Keratinocyte (primary cell): Measurements from ENCODE around the gene ZNF446. TPM values are rescaled to one million over a fixed set of nuclear protein-coding genes. Genes with fewer than 3 reads are reported as not detected.
A peak's percentile ranks its signal among the peaks of the same experiment; 100 is the strongest.

Source experiments
- DNase-seq: peaks from one replicate; pipeline ENCODE4 v3.0.0-alpha.2; 2011; ENCODE audit warnings: low read depth, missing footprints, low spot score
- FAIRE-seq: peaks from 2 replicates; lab custom pipeline; 2011; peaks lifted over from hg19 to GRCh38; lab: Jason Lieb, UNC
- H2AFZ ChIP-seq: 2 replicates; pipeline ENCODE4 v1.6.0; 2012; ENCODE audit warnings: low read length, control low read depth, inconsistent platforms; ENCODE audit not compliant: control insufficient read depth
- H3K27ac ChIP-seq: 2 replicates; pipeline ENCODE4 v1.5.1; 2011; ENCODE audit warnings: low read length; ENCODE audit not compliant: control insufficient read depth, insufficient read depth
- H3K27me3 ChIP-seq: 3 replicates; pipeline ENCODE4 v1.6.0; 2011; ENCODE audit warnings: low read length; ENCODE audit not compliant: control insufficient read depth, insufficient read depth; ENCODE audit errors: extremely low read depth
- H3K36me3 ChIP-seq, 2 experiments: 2 replicates in 1 of 2; 3 replicates in 1 of 2; pipeline ENCODE4 v1.5.1; 2011; ENCODE audit warnings: low read length in 2 of 2, mild to moderate bottlenecking in 1 of 2; ENCODE audit not compliant: control insufficient read depth in 2 of 2, insufficient read depth in 2 of 2; ENCODE audit errors: extremely low read depth in 1 of 2
- H3K4me1 ChIP-seq: 3 replicates; pipeline ENCODE4 v1.5.1; 2011; ENCODE audit warnings: low read length; ENCODE audit not compliant: control insufficient read depth, insufficient read depth; ENCODE audit errors: extremely low read depth
- H3K4me2 ChIP-seq: 3 replicates; pipeline ENCODE4 v1.6.0; 2011; ENCODE audit warnings: low read depth, low read length; ENCODE audit not compliant: control insufficient read depth, insufficient read depth; ENCODE audit errors: extremely low read depth
- H3K4me3 ChIP-seq, 3 experiments: fragments of 200-600 bp in 1 of 3; sonication (generic) in 1 of 3; 2 replicates in 2 of 3; 3 replicates in 1 of 3; pipeline ENCODE4 v1.5.1; 2011 to 2016; ENCODE audit warnings: low read length in 3 of 3, mild to moderate bottlenecking in 3 of 3, control low read depth in 2 of 3, inconsistent platforms in 1 of 3, low read depth in 1 of 3, mixed read lengths in 1 of 3, mixed run types in 1 of 3, moderate library complexity in 1 of 3; ENCODE audit not compliant: control insufficient read depth in 2 of 3, insufficient read depth in 2 of 3; ENCODE audit errors: extremely low read depth in 1 of 3
- H3K79me2 ChIP-seq: 2 replicates; pipeline ENCODE4 v1.6.0; 2012; ENCODE audit warnings: low read length; ENCODE audit not compliant: control insufficient read depth, insufficient read depth
- H3K9ac ChIP-seq: 3 replicates; pipeline ENCODE4 v1.6.0; 2011; ENCODE audit warnings: low read length; ENCODE audit not compliant: control insufficient read depth, insufficient read depth; ENCODE audit errors: extremely low read depth
- H3K9me1 ChIP-seq: 3 replicates; pipeline ENCODE4 v1.6.0; 2011; ENCODE audit warnings: low read length; ENCODE audit not compliant: control insufficient read depth, insufficient read depth; ENCODE audit errors: extremely low read depth
- H3K9me3 ChIP-seq: 2 replicates; pipeline ENCODE4 v1.5.1; 2012; ENCODE audit warnings: low read depth, low read length; ENCODE audit not compliant: control insufficient read depth
- H4K20me1 ChIP-seq: 3 replicates; pipeline ENCODE4 v1.6.0; 2011; ENCODE audit warnings: low read length; ENCODE audit not compliant: control insufficient read depth, insufficient read depth; ENCODE audit errors: extremely low read depth
- CTCF ChIP-seq, 3 experiments: IDR thresholded peaks in 1 of 3; conservative IDR thresholded peaks in 1 of 3; optimal IDR thresholded peaks in 1 of 3; 2 replicates in 2 of 3; 3 replicates in 1 of 3; pipeline versions ENCODE3 to v1.5.1; 2011; ENCODE audit warnings: low read length in 3 of 3, mild to moderate bottlenecking in 3 of 3, moderate library complexity in 2 of 3, control low read depth in 1 of 3, inconsistent platforms in 1 of 3; ENCODE audit not compliant: insufficient read depth in 2 of 3; ENCODE audit errors: extremely low read depth in 1 of 3
- EZH2 ChIP-seq: IDR thresholded peaks from one replicate; pipeline ENCODE4 v1.6.1; 2012; ENCODE audit warnings: inconsistent platforms, mild to moderate bottlenecking, low read length, moderate library complexity
- dilution Hi-C: fragments of 300-500 bp; cut with MboI; formaldehyde crosslinking; loops from one replicate; pipeline ENCODE4 v1.7.0; 2020; ENCODE audit warnings: low sequenced_read_pairs; ENCODE audit not compliant: extremely low pct_ligation_motif_present
- polyA plus RNA-seq, 5 experiments: library from polyadenylated mRNA; depleted of rRNA in 3 of 5; stranded (reverse) in 3 of 5; stranded (forward) in 1 of 5; unstranded in 1 of 5; fragments of >200 nt; gene quantifications; 1 replicate in 1 of 5; 2 replicates in 3 of 5; 3 replicates in 1 of 5; pipeline versions ENCODE4 v1.2.1 to v1.2.3, GENCODE V29; 2011 to 2012; ENCODE audit warnings: missing spikeins in 2 of 5, low read depth in 1 of 5, low replicate concordance in 1 of 5

ZNF446 gene
- polyA plus RNA-seq, 1 donor (not counting 4 experiments of a cell fraction or from before 2014, with no cell fraction given): 2.1 TPM

DNA sequence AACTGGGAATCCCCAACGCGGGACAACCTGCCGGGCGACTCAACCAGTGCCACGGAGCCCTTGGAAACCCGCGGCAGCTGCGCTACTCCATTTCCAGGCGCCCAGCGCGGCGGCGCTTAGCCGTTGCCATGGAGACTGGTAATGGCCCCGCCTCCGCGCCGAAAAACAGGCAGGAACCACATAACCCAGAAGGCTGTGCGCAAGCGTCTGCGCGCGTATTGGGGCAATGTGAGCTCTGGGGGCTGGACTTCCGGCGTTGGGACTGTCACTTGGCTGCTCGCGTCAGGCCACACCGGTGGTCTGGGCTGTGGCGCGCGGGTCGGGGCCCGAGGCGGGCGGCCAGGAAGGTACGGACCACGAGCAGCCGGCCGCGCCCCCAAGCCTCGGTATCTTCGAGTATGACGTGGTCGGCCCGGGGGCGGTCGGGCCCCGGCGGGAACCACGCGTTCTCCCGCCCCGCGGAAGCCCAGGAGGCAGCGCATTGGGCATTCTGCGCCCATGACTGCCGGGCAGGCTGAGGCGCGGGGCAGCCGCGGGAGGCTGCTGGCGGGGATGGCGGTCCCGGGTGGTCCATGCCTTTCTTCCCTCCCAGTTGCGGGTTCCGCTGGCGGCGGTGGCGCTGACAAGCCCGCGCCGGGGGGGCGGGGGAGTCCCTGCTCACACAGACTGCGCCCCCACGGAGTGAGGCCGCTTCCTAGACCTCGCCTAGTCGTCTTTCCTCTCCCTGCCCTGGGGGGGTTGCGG is 24.6 kb upstream of the ZNF446 start, which contains the start of gene ZNF324B:
Gene ZNF324B, plus strand, starts transcription at position 265 of the 744 bp plus-strand sequence. CDS start 2,080 bp downstream, outside the sequence.
- no peaks in the 10 kb centered on the region for H3K79me2 ChIP-seq
- H3K36me3 ChIP-seq: peaks cover 9% of the 10 kb centered on the region in 2 experiments
- peak within 1 kb of the TSS; percentile 43 for H3K27ac ChIP-seq
- TF ChIP-seq CTCF (optimal IDR thresholded peaks at IDR 0.05 in 1 of 3, IDR thresholded peaks at IDR 0.05 in 1 of 3, conservative IDR thresholded peaks at IDR 0.05 in 1 of 3; ENCODE audit: extremely low read depth in 1 of 3, insufficient read depth in 2 of 3, low read length in 3 of 3) (no peak), EZH2 (no peak)
- peak within 1 kb of the TSS; percentile 75 for H3K9ac ChIP-seq
- FAIRE-seq (peak; percentile 61), DNase-seq (peak; percentile 61)
- peak within 1 kb of the TSS; percentile 81 to 91 (median 82) for H3K4me3 ChIP-seq
- H3K4me2 ChIP-seq: peak within 1 kb of the TSS; percentile 97
- peak within 1 kb of the TSS; percentile 96 for H2AFZ ChIP-seq
- H3K27me3 ChIP-seq: no peaks in the 10 kb centered on the region
- H4K20me1 ChIP-seq: no peaks in the 10 kb centered on the region
- H3K9me3 ChIP-seq: peaks cover 2% of the 10 kb centered on the region
- H3K4me1 ChIP-seq: peaks cover 11% of the 10 kb centered on the region
- H3K9me1 ChIP-seq: no peaks in the 10 kb centered on the region
- dilution Hi-C loops: no loop called here

DNA sequence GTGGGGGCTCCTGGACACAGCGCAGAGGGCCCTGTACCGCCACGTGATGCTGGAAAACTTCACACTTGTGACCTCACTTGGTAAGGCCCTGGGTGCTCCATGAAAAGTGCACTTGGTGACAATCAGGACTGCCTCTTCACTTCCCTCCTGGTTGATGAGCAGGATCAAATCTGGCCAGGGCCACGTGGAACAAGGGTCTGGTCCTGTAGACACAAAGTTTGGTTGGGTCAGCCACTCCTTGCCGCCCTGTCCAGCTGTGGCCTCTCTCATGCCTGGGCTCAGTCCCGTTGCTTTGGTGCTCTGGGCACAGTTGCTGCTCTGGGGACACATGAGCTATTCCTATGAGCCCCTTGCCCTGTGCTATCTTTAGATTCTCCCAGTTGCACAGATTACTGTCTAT is 22.4 kb upstream of the ZNF446 start:
- Histone ChIP-seq H4K20me1 (no peaks in the 10 kb centered on the region), H2AFZ (no peak overlapping the region), H3K27me3 (no peaks in the 10 kb centered on the region), H3K9me3 (peaks cover 2% of the 10 kb centered on the region), H3K4me2 (no peak overlapping the region), H3K36me3 (peaks cover 14% of the 10 kb centered on the region in 2 experiments), H3K79me2 (no peaks in the 10 kb centered on the region), H3K4me3 (no peak overlapping the region), H3K27ac (no peak overlapping the region), H3K9ac (no peak overlapping the region), H3K4me1 (peaks cover 11% of the 10 kb centered on the region), H3K9me1 (no peaks in the 10 kb centered on the region)
- dilution Hi-C loops: no loop called here
- no peak for TF ChIP-seq EZH2
- no peak for TF ChIP-seq CTCF (optimal IDR thresholded peaks at IDR 0.05 in 1 of 3, IDR thresholded peaks at IDR 0.05 in 1 of 3, conservative IDR thresholded peaks at IDR 0.05 in 1 of 3; ENCODE audit: extremely low read depth in 1 of 3, insufficient read depth in 2 of 3, low read length in 3 of 3)
- no peak for FAIRE-seq
- no peak for DNase-seq
